CD1c-positive myeloid dendritic cell (primary cell): Measurements from ENCODE around the gene YBX2.
"Not testable (repeated sequence)": the region's sequence is repeated elsewhere in the genome, so short reads cannot be mapped to it uniquely, and the experiment has no call there.

ENCODE experiments used
- DNase-seq: peaks from one replicate; pipeline ENCODE4 v3.0.0-alpha.2; 2016; ENCODE audit errors: extremely low spot score

YBX2 gene

GRCh38 chr17:7243838-7244237 is 50.6 kb downstream of the YBX2 start:
- DNase-seq, result not testable (repeated sequence)

GRCh38 chr17:7243453-7243729 is 51.0 kb downstream of the YBX2 start:
- no peak for DNase-seq

- peak; percentile 95 for DNase-seq
Measured at GRCh38 chr17:7242717-7243452, 51.6 kb downstream of the YBX2 start.

GRCh38 chr17:7241783-7242716 is 52.4 kb downstream of the YBX2 start, which contains the start of gene GABARAP:
TSS of gene GABARAP (minus strand) at chr17:7242449. CDS start at chr17:7242330, 119 bp downstream.
- DNase-seq, result peak; percentile 95

- DNase-seq, result peak; percentile 59
Measured at GRCh38 chr17:7241090-7241733, 53.2 kb downstream of the YBX2 start.

GRCh38 chr17:7240375-7240774 is 54.1 kb downstream of the YBX2 start:
- peak; percentile 69 for DNase-seq

GRCh38 chr17:7239091-7240027 is 55.1 kb downstream of the YBX2 start, which contains the start of gene PHF23:
TSS of gene PHF23 (minus strand) at chr17:7239457. CDS start at chr17:7239279, 178 bp downstream.
- DNase-seq, result peak; percentile 99

- DNase-seq, result no peak
Measured at GRCh38 chr17:7238420-7239090, 55.9 kb downstream of the YBX2 start.
